ENCODE results near the gene FMNL3. TPM values are rescaled to one million over a fixed set of nuclear protein-coding genes. Genes with fewer than 3 reads are reported as not detected.

The FMNL3 gene
- total RNA-seq, 4 donors from 2014 or later, result 9.6 to 14.6 (median 12.8) TPM

DNA sequence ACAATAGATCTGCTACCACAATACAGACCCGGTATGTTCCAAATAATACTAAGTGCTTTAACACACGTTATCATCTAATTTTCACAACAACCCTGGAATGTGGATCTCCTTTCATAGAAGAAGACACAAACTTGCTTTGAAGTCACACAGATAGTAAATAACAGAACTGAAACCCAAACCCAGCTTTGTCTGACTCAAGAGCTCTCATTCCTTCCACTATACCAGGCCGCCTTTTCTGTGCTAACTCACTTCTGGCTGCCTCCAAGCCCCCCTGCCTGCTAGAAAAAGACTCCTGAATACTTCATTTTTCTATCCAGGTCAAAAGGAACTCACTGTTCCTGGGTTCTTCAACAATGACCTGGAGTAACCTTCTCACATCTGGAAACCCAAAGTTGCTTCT, 46.0 kb downstream of the FMNL3 start:
- TF ChIP-seq POLR2AphosphoS5 (IDR thresholded peaks at IDR 0.05) (no peak), POLR2A (IDR thresholded peaks at IDR 0.05; ENCODE audit: low read depth) (no peak), EP300 (IDR thresholded peaks at IDR 0.05) (no peak)
- TF ChIP-seq, protein P1, sequence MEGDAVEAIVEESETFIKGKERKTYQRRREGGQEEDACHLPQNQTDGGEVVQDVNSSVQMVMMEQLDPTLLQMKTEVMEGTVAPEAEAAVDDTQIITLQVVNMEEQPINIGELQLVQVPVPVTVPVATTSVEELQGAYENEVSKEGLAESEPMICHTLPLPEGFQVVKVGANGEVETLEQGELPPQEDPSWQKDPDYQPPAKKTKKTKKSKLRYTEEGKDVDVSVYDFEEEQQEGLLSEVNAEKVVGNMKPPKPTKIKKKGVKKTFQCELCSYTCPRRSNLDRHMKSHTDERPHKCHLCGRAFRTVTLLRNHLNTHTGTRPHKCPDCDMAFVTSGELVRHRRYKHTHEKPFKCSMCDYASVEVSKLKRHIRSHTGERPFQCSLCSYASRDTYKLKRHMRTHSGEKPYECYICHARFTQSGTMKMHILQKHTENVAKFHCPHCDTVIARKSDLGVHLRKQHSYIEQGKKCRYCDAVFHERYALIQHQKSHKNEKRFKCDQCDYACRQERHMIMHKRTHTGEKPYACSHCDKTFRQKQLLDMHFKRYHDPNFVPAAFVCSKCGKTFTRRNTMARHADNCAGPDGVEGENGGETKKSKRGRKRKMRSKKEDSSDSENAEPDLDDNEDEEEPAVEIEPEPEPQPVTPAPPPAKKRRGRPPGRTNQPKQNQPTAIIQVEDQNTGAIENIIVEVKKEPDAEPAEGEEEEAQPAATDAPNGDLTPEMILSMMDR (IDR thresholded peaks at IDR 0.05), result no peak

DNA sequence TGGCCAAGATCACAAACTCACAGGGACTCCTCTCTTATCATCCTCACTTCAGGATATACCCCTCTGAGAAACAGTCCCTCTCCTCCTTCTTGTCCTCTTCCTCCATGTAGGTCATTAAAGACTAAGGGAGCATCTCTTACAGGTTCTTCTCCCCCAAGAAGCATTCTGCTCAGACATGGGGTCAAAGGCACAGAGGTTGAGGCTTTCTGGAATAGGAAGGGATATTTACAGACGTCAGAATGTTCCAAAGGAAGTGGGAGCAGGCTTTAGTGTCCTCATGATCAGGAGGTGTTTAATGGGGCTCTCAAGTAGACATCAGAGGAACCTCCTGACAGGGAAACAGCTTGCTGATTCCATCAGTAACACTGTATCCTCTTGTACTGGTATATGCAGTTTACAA, 47.5 kb downstream of the FMNL3 start:
- 83% methylated on average over 1 of the region's 1 CpG for WGBS
- Histone ChIP-seq H3K27ac (replicated peaks in 1 of 4) (no peak overlapping the region), H3K4me1 (peaks cover 28 to 66% (median 37%) of the 10 kb centered on the region in 4 donors), H3K36me3 (peaks cover 0 to 57% (median 31%) of the 10 kb centered on the region in 4 donors), H3K9me3 (no peaks in the 10 kb centered on the region), H3K27me3 (no peaks in the 10 kb centered on the region), H3K4me3 (no peak overlapping the region)
- intact Hi-C loops (cut with DNase I), result no loop called here
- no peak for TF ChIP-seq EP300 (IDR thresholded peaks at IDR 0.05)
- TF ChIP-seq, protein P1 (IDR thresholded peaks at IDR 0.05), result no peak
- no peak for TF ChIP-seq POLR2AphosphoS5 (IDR thresholded peaks at IDR 0.05)
- no peak for TF ChIP-seq POLR2A (IDR thresholded peaks at IDR 0.05; ENCODE audit: low read depth)
- no peak for DNase-seq (ENCODE audit: extremely low spot score)

More for the DNA sequence above, 46.0 kb downstream of the FMNL3 start:
- no peak for DNase-seq (ENCODE audit: extremely low spot score)
- H3K27me3 ChIP-seq, result no peaks in the 10 kb centered on the region
- H3K4me1 ChIP-seq, result peaks cover 38 to 75% (median 51%) of the 10 kb centered on the region in 4 donors
- intact Hi-C loops (cut with DNase I), result no loop called here
- H3K36me3 ChIP-seq, result peaks cover 0 to 47% (median 31%) of the 10 kb centered on the region in 4 donors
- H3K4me3 ChIP-seq, result no peak overlapping the region
- H3K9me3 ChIP-seq, result no peaks in the 10 kb centered on the region
- 85% methylated on average over 3 of the region's 3 CpGs for WGBS
- H3K27ac ChIP-seq (replicated peaks in 1 of 4), result no peak overlapping the region

GRCh38 chr12:49658276-49658675, 48.9 kb downstream of the FMNL3 start:
- WGBS, result 96% methylated on average over 12 of the region's 13 CpGs
- Histone ChIP-seq H3K36me3 (peaks cover 4 to 72% (median 38%) of the 10 kb centered on the region in 4 donors), H3K27ac (replicated peaks in 1 of 4) (no peak overlapping the region)

GRCh38 chr12:49655595-49656236, 51.5 kb downstream of the FMNL3 start:
- 86% methylated on average over 2 of the region's 2 CpGs for WGBS
- Histone ChIP-seq H3K27me3 (no peaks in the 10 kb centered on the region), H3K9me3 (no peaks in the 10 kb centered on the region), H3K4me1 (peaks cover 0 to 26% (median 0%) of the 10 kb centered on the region in 4 donors), H3K27ac (replicated peaks in 1 of 4) (no peak overlapping the region), H3K36me3 (peaks cover 4 to 86% (median 59%) of the 10 kb centered on the region in 4 donors), H3K4me3 (no peak overlapping the region)
- TF ChIP-seq POLR2AphosphoS5 (IDR thresholded peaks at IDR 0.05), result peak in 1 of 2 donors; percentile 7
- TF ChIP-seq EP300 (IDR thresholded peaks at IDR 0.05), result no peak
- TF ChIP-seq, protein P1 (IDR thresholded peaks at IDR 0.05), result no peak
- TF ChIP-seq POLR2A (IDR thresholded peaks at IDR 0.05; ENCODE audit: low read depth), result no peak
- intact Hi-C loops (cut with DNase I), result no loop called here
- no peak for DNase-seq (ENCODE audit: extremely low spot score)

More at GRCh38 chr12:49658276-49658675, 48.9 kb downstream of the FMNL3 start:
- Histone ChIP-seq H3K27me3 (no peaks in the 10 kb centered on the region), H3K4me1 (peaks cover 13 to 51% (median 22%) of the 10 kb centered on the region in 4 donors), H3K9me3 (no peaks in the 10 kb centered on the region), H3K4me3 (no peak overlapping the region)
- TF ChIP-seq POLR2AphosphoS5 (IDR thresholded peaks at IDR 0.05), result no peak
- TF ChIP-seq, protein P1 (IDR thresholded peaks at IDR 0.05), result no peak
- intact Hi-C loops (cut with DNase I), result no loop called here
- no peak for DNase-seq (ENCODE audit: extremely low spot score)

All from esophagus muscularis mucosa (tissue), 4 donors.